ENCODE results near the gene ARID2. TPM values are rescaled to one million over a fixed set of nuclear protein-coding genes. Genes with fewer than 3 reads are reported as not detected.

ARID2 gene
- total RNA-seq, 2 experiments from 2014 or later: 30.1 to 44.9 TPM

DNA sequence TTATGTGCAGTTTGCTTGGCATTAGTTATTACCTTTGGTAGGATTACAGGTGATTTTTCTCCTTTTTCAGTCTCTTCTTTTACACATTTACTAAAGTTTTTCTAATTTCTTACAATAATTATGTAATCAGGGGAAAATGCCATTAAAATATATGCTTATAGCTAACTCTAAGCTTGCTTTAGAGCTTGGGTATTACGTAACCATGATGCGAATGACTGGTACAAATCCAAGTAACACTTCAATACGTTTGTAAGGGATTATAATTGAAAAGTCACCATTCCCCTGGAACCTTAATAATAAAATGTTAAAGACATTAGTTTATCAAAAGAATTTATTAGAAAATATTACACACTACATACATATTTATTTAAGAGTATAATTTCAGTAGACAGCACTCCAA is 189.3 kb downstream of the ARID2 start:
- POLR2A ChIA-PET: interaction anchor here (0.9 to 2.2 kb wide), 2 partner anchors 15 to 31 kb away, joined by 3 to 8 read pairs; no protein-coding TSS in a partner anchor
- no peak for TF ChIP-seq EZH2phosphoT487 (IDR thresholded peaks at IDR 0.05; ENCODE audit: borderline replicate concordance, low read depth, low read length)
- TF ChIP-seq, protein P1, sequence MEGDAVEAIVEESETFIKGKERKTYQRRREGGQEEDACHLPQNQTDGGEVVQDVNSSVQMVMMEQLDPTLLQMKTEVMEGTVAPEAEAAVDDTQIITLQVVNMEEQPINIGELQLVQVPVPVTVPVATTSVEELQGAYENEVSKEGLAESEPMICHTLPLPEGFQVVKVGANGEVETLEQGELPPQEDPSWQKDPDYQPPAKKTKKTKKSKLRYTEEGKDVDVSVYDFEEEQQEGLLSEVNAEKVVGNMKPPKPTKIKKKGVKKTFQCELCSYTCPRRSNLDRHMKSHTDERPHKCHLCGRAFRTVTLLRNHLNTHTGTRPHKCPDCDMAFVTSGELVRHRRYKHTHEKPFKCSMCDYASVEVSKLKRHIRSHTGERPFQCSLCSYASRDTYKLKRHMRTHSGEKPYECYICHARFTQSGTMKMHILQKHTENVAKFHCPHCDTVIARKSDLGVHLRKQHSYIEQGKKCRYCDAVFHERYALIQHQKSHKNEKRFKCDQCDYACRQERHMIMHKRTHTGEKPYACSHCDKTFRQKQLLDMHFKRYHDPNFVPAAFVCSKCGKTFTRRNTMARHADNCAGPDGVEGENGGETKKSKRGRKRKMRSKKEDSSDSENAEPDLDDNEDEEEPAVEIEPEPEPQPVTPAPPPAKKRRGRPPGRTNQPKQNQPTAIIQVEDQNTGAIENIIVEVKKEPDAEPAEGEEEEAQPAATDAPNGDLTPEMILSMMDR (conservative IDR thresholded peaks at IDR 0.05; ENCODE audit: low read length): no peak
- Histone ChIP-seq H3K4me2 (ENCODE audit: low read length) (no peak overlapping the region), H3K79me2 (ENCODE audit: insufficient read depth, low read depth, low read length) (no peaks in the 10 kb centered on the region), H3K4me1 (ENCODE audit: insufficient read depth, low read length, poor library complexity, severe bottlenecking) (peaks cover 5% of the 10 kb centered on the region), H3K9me2 (ENCODE audit: insufficient read depth, low read length) (no peaks in the 10 kb centered on the region), H4K20me1 (ENCODE audit: insufficient read depth, low read length) (no peaks in the 10 kb centered on the region), H3K36me3 (ENCODE audit: insufficient read depth, low read length) (peaks cover 67% of the 10 kb centered on the region), H3K9me3 (ENCODE audit: low read length) (no peaks in the 10 kb centered on the region), H3K4me3 (ENCODE audit: low read depth, low read length, poor library complexity, severe bottlenecking) (no peak overlapping the region), H2AFZ (ENCODE audit: low read length) (no peak overlapping the region), H3K27ac (ENCODE audit: low read depth, low read length, poor library complexity, severe bottlenecking) (no peak overlapping the region)
- intact Hi-C loops (cut with micrococcal nuclease; ENCODE audit: unreplicated experiment): loop anchor here (10.0 kb wide), 1 partner anchor 374 kb away; no protein-coding TSS in a partner anchor
- BruUV-seq (replicated peaks): no TSS peak
- CTCF ChIA-PET (ENCODE audit: unreplicated experiment): no interaction called here
- no peak for DNase-seq (ENCODE audit: low spot score)

DNA sequence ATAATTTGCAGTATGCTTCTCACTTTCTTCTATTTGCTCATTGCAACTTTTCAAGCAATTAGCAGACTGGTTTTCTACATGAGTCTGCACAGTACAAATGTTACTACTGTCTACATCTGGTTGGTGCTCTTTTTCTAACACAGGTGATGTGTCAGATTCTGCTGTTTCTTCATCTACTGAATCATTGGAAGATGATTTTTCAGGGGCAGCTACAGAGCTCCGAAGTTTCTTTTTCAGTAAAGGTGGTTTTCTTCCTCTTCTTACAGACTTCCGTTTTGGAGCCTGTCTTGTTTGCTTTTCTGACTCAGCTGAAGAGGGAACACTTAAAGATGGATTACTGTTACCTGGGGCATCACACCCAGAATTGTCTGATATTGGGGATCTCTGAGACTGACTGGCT is 198.8 kb downstream of the ARID2 start:
- Histone ChIP-seq H3K79me2 (ENCODE audit: insufficient read depth, low read depth, low read length) (peaks cover 9% of the 10 kb centered on the region; the same call in 1 of the 2 replicates), H2AFZ (ENCODE audit: low read length) (no peak overlapping the region), H3K9me3 (ENCODE audit: low read length) (no peaks in the 10 kb centered on the region), H3K9me2 (ENCODE audit: insufficient read depth, low read length) (no peaks in the 10 kb centered on the region), H3K4me1 (ENCODE audit: insufficient read depth, low read length, poor library complexity, severe bottlenecking) (no peaks in the 10 kb centered on the region), H3K36me3 (ENCODE audit: insufficient read depth, low read length) (peaks cover 98% of the 10 kb centered on the region), H3K4me2 (ENCODE audit: low read length) (no peak overlapping the region), H3K4me3 (ENCODE audit: low read depth, low read length, poor library complexity, severe bottlenecking) (no peak overlapping the region), H4K20me1 (ENCODE audit: insufficient read depth, low read length) (no peaks in the 10 kb centered on the region), H3K27ac (ENCODE audit: low read depth, low read length, poor library complexity, severe bottlenecking) (no peak overlapping the region)
- intact Hi-C loops (cut with micrococcal nuclease; ENCODE audit: unreplicated experiment): no loop called here
- DNase-seq (ENCODE audit: low spot score): no peak
- TF ChIP-seq EZH2phosphoT487 (IDR thresholded peaks at IDR 0.05; ENCODE audit: borderline replicate concordance, low read depth, low read length): no peak
- TF ChIP-seq, protein P1 (conservative IDR thresholded peaks at IDR 0.05; ENCODE audit: low read length): no peak
- CTCF ChIA-PET (ENCODE audit: unreplicated experiment): no interaction called here
- BruUV-seq (replicated peaks): no TSS peak
- POLR2A ChIA-PET: interaction anchor here (0.6 to 1.2 kb wide), 8 partner anchors 23 to 984 kb away, joined by 3 to 10 read pairs (median 4); no protein-coding TSS in a partner anchor

DNA sequence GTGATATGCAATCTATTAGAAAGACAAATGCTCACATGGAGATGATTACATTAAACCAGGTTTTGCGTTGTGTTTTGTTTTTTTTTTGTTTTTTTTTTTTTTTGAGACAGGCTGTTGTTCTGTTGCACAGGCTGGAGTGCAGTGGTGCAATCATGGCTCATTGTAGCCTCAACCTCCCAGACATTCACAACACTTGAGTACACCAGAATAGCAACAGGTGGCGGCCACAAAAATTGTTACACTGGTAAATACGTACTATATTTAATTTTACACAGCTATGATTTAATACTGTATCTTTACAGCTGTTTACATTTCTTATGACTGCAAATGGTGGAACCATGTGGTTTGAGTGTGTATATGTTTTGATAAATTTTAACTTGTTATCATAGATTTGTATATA is 200.9 kb downstream of the ARID2 start:
- DNase-seq (ENCODE audit: low spot score): no peak
- Histone ChIP-seq H3K27ac (ENCODE audit: low read depth, low read length, poor library complexity, severe bottlenecking) (no peak overlapping the region), H3K4me1 (ENCODE audit: insufficient read depth, low read length, poor library complexity, severe bottlenecking) (no peaks in the 10 kb centered on the region), H3K9me2 (ENCODE audit: insufficient read depth, low read length) (no peaks in the 10 kb centered on the region), H3K79me2 (ENCODE audit: insufficient read depth, low read depth, low read length) (peaks cover 9% of the 10 kb centered on the region; the same call in 1 of the 2 replicates), H2AFZ (ENCODE audit: low read length) (no peak overlapping the region), H4K20me1 (ENCODE audit: insufficient read depth, low read length) (no peaks in the 10 kb centered on the region), H3K4me3 (ENCODE audit: low read depth, low read length, poor library complexity, severe bottlenecking) (no peak overlapping the region), H3K36me3 (ENCODE audit: insufficient read depth, low read length) (peaks cover 96% of the 10 kb centered on the region), H3K4me2 (ENCODE audit: low read length) (no peak overlapping the region), H3K9me3 (ENCODE audit: low read length) (no peaks in the 10 kb centered on the region)
- CTCF ChIA-PET (ENCODE audit: unreplicated experiment): no interaction called here
- no peak for TF ChIP-seq EZH2phosphoT487 (IDR thresholded peaks at IDR 0.05; ENCODE audit: borderline replicate concordance, low read depth, low read length)
- TF ChIP-seq, protein P1 (conservative IDR thresholded peaks at IDR 0.05; ENCODE audit: low read length): no peak
- intact Hi-C loops (cut with micrococcal nuclease; ENCODE audit: unreplicated experiment): no loop called here
- BruUV-seq (replicated peaks): no TSS peak
- POLR2A ChIA-PET: interaction anchor here (1.7 kb wide), 1 partner anchor 62 kb away, joined by 5 read pairs; no protein-coding TSS in a partner anchor

All from OCI-LY7 (cell line).